HuH-7.5 (cell line): ENCODE results near the gene MT1G.
"Not testable (repeated sequence)": the region's sequence is repeated elsewhere in the genome, so short reads cannot be mapped to it uniquely, and the experiment has no call there.

Source experiments
- DNase-seq: peaks from one replicate; pipeline ENCODE4 v3.0.0; 2011; ENCODE audit warnings: low spot score

MT1G gene

DNA sequence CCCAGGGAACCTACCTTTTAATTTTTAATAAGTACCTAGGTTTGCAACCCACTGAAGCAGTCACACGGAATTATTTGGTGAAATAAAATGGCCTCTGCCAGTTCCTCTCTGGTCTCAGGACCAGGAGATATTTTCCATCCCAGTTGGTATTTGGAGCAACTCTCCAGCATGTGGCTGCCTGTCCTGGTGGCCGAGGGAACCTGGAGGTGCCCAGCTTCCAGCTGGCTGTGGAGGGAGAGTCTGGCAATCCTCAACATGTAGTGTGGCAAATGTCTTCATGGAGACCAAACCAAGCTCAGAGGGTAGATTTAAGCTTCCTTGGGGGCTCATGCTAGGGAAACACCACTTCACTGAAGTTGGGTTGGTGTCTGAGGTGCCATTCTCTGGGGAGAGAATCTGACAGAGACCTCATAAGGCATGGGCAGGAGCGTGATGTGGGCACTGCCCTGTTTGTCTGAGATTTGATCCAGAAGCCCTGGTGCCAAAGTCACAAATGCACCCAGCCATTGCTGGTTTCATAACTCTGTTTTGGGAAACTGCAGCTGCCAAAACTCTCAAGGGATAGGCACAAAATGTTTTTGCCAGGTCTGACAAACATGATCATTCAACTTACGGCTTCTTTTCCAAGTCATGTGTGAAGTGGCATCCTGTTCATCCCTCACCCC lies 17.2 kb upstream of the MT1G start:
- DNase-seq = no peak

DNA sequence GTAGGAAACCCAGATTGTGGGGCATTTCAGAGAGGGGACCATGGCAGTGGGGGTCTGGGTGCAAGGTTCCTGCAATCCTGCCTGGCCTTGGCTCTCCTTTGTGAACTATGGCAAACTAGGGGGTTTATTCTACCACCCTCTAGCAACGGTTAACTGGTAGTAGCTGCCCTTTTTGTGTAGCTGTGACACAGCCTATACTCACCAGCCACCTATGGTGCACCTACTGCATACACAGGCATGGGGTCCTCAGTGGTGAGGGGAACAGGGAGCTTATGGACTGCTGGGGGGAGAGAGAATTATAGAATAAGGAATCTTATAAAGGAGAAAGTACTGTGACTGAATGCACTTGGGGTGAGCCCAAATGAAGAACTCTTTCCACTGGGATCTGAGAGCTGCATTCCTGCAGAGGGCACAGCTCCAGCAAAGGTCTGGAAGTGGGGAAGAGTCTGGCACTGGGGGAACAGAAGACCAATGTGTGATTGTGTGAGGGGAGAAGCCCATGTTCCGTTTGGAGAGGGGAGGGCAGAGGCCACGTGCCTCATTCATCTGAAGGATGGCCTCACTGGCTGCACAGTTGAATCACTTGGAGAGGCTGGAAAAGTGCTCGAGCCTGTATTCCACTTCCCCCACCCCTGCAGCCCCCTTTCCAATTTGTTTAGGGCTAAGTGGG lies 16.5 kb upstream of the MT1G start:
- no peak for DNase-seq

DNA sequence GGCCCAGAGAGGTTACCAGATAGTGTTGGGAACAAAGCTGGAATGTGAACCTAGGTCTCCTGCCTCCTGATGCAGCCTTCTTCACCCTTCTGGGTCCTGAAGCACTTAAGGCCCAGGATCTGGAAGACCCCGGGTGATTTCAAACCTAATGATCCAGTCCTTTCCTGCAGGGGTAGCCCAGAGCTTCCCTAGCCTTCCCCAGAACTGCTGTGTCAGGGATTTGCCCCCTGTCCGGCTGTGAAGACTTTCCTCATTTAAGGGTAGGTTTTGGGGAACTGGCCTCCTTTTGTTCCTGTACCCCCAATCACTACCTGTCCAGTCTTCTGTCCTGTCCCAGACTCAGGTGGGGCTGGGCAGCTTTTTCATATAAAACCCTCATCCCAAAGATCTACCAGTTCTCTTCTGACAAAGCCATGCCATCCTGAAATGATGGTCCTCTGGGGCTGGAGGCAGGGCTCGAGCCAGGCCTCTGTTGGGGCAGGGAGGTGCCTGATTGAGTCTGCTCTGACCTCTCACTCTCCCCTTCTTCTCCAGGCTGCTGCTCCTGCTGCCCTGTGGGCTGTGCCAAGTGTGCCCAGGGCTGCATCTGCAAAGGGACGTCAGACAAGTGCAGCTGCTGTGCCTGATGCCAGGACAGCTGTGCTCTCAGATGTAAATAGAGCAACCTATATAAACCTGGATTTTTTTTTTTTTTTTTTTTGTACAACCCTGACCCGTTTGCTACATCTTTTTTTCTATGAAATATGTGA lies 15.7 kb upstream of the MT1G start:
- DNase-seq = no peak

DNA sequence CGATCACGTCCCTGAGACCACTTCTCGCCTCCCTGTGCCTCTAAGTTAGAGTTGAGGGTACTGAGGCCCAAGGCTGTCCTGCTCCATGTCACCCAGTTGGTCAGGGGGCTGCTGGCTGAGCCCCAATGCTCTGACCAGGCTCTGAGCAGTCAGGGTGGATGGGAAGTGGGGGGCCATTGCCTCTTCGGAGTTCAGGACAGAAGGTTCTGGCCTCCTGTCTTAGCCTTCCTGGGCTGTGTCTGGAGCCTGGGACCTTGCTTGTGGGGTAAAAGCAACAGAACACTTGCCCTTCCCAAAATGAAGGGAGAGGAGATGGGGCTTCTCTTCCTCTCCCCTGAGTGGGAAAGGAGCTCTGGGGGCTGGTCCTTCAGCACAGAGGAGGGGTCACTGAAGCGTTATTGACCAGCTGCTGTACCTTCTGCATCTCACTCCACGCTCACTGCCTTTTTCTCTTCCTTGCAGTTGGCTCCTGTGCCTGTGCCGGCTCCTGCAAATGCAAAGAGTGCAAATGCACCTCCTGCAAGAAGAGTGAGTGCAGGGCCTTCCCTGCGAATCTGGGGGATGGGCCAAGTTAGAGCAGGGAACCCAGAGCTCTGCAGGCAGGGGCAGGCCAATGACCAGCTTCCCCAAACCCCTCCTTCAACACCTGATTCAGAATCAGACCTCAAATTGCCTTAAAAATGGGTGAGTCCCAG lies 15.0 kb upstream of the MT1G start:
- DNase-seq = no peak

DNA sequence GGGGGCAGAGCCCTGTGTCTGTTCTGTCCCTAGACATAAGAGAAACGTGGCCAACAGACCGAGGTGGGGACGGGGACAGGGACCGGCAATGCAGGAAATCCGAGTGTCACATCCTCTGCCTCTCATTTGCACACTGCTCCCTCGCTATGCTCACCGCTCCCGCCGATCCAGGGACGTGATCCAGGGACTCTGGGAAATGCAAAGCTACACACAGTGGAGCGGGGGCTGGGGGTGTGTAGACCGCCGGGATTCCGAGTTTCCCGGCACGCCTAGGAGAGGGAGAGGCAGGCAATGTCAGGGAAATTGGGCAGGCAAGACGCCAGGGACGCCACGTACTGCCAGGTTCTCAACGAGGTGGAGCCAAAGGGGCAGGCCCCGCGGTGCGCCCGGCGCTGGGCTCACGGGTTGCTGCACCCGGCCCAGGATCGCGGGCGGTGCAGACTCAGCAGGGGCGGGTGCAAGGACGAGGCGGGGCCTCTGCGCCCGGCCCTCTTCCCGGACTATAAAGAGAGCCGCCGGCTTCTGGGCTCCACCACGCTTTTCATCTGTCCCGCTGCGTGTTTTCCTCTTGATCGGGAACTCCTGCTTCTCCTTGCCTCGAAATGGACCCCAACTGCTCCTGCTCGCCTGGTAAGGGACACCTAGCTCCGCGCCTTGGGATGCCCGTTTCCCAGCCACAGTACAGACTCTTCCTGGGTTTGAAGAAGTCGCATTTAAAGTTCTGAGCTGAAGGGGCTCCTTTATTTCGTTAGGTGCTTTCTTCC lies 14.3 kb upstream of the MT1G start, which contains the start of gene MT1X:
TSS of gene MT1X (plus strand) at position 532 of the 764 bp plus-strand sequence. CDS start at position 603, 71 bp downstream.
- DNase-seq = peak; percentile 72

DNA sequence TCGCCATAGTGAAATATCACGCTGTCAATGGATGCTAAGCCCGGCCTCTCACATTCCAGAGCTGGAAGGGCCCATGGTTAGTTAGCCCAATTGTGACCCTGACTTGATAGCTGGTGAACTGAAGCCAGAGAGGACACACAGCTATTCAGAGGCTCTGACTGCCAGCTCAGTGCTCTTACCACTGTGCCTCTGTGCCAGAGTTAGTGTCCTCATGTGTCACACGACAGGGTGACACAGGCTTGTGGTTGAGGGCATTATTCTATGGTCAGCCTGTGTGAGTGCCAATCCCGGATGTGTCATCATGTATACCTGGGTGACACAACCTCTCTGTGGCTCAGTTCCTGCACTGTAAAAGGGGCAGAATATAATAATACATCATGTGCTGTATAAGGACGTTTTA lies 12.0 kb upstream of the MT1G start:
- DNase-seq = no peak

DNA sequence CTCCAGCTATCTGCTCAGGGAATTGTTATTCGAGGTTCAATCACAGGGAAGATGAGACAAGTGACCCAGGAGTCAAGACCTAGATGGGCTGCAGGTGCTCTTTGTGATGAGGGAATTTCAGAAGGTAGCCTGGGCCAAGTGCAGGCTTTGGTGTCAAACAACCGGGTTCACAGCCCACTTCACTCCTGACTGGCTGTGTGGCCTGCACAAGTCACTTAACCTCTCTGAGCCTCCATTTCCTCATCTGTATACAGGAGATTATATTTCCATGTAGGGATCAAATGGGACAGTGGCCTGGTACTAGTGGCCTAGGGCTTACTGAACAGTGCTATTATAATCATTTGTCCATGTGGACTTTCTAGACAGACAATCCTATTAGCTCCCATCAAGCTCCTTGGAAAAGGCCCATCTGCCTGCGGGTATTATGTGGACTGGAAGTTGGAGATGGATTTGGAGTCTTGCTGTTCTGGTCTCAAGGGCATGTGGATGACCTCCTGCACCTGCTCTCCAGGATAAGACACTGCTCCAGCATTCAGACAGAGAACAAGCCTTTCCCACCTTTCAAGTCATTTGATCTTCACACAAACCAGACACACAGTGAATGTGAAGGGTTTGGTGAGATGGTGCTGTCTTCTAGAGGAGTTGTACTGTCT lies 11.3 kb upstream of the MT1G start:
- no peak for DNase-seq

DNA sequence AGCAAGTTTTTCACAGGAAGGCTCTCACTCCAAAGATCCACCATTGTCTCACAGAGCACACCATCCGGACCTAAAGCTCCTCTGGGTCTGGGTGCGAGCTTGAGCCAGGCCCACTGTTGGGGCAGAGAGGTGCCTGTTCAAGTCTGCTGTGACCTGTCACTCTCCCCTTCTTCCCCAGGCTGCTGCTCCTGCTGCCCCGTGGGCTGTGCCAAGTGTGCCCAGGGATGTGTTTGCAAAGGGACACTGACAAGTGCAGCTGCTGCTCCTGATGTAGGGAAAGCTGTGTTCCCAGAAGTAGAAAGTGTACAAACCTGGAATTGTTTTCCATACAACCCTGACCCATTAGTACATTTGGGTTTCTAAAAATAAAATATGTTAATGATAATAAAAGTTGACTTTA lies 9.6 kb upstream of the MT1G start:
- DNase-seq = no peak

DNA sequence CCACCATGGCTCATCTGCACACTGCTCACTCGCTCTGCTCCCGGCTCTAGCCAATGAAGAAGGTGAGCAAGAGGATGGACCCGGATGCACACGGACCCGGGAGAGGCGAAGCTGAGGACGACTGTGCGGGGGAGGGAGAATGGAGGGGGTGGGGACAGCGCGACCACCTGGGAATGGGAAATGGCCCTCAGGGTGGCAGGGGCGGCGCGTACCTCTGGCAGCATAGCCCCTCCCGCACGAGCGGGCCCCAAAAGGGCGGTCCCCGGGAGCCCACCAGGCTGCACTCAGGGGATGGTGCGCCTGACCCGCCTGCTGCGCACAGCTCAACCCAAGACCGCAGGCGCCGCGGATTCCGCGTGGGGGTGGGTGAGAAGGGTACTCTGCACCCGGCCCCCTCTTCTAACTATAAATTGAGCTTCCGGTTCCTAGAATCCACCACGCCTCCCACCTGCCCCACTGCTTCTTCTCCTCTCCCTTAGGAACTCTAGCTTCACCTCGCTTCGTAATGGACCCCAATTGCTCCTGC lies 7.9 kb upstream of the MT1G start:
- no peak for DNase-seq

DNA sequence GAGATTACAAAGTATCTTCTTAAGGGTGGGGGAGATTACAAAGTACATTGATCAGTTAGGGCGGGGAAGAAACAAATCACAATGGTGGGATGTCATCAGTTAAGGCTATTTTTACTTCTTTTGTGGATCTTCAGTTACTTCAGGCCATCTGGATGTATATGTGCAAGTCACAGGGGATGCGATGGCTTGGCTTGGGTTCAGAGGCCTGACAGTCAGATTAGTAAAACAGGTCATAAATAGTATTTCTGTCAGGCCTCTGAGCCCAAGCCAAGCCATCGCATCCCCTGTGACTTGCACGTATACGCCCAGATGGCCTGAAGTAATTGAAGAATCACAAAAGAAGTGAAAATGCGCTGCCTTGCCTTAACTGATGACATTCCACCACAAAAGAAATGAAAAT lies 6.7 kb upstream of the MT1G start:
- DNase-seq = not testable (repeated sequence)

DNA sequence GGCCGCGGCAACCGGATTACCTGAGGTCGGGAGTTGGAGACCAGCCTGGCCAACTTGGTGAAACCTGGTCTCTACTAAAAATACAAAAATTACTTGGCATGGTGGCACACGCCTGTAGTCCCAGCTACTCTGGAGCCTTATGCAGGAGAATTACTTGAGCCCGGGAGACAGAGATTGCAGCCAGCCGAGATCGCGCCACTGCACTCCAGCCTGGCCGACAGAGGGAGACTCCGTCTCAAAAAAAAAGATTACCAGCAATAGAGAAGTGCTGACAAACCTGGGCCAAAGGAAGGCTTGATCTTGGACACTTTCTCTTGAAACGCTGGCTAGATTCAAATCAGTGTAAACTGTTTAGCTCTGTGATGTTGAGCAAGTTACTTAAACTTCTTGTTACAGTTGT lies 6.1 kb upstream of the MT1G start:
- DNase-seq = no peak

DNA sequence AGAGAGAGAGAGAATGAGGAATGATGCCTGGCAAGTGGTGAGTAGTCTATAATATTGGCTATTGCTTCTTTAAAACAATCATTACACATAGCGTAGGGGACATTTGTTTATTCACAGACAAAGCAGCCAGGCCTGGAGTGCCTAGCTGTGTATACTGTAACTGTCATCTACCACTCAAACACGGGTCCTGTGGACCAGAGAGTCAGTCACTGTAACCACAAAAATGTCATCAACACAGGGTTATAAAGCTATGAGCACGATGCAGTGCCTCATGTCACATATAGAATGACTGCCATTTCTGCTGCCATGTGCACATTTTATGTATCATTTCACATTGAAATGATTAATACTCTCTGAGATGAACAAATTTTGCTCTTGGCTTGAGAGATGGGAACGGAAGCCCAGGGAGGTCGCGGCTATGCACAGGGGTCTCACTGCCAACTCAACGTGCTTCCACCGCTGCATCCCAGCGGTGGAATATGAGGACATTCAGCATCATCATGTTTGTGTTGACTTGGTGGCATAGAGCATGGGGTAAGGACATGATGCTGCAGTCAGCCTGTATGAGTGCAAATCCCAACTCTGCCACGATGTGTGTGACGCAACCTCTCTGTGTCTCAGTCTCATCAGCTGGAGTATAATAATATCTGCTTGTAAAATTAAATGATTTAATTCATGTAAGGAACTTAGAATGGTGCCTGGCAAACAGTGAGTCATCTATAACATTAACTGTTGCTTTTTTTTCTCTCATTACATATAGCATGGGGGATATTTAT lies 5.1 kb upstream of the MT1G start:
- DNase-seq = no peak

DNA sequence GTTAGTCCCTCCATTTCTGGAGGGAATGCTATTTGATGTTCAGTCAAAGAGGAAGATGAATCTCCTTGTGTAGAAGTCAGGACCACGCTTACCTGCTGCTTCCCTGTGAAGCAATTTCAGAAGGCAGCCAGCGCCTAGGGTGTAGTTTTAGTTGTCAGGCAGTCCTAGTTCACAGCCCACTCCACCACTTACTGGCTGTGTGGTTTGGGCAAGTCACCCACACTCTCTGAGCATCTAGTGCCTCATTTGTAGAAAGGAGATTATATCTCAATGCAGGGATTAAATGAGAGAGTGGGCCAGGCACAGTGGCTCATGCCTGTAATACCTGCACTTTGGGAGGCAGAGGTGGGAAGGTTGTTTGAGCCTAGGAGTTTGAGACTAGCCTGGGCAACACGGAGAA lies 4.3 kb upstream of the MT1G start:
- DNase-seq = not testable (repeated sequence)

DNA sequence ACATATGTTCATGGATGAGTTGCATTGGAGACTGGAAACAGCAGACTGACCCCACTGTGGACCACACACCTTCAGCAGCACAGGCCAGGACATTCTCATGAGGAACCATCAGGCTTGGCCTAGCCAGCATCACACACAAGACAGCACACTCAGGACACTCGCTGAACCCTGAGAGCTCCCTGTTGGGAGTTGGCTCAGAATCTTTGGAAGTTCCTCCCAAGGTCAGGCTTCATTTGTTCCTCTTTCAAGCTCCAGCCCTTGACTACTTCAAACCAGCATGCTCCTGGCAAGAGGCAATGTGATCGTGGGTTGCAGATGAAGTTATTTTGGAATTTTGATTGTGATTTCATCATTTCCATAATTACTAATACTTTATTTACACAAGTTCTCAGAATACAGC lies 3.8 kb upstream of the MT1G start:
- not testable (repeated sequence) for DNase-seq

DNA sequence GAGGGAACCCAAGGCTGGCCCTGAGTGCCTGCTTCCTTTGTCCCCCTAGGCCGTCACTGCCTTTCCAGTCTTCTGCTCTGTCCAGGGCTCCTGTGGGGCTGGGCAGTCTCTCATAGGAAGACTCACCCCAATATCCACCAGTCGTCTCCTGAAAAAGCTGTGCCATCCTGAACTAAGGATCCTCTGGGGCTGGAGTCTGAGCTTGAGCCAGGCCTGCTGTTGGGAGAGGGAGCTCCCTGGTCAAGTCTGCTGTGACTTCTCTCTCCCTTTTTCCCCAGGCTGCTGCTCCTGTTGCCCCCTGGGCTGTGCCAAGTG lies 2.7 kb upstream of the MT1G start:
- no peak for DNase-seq

DNA sequence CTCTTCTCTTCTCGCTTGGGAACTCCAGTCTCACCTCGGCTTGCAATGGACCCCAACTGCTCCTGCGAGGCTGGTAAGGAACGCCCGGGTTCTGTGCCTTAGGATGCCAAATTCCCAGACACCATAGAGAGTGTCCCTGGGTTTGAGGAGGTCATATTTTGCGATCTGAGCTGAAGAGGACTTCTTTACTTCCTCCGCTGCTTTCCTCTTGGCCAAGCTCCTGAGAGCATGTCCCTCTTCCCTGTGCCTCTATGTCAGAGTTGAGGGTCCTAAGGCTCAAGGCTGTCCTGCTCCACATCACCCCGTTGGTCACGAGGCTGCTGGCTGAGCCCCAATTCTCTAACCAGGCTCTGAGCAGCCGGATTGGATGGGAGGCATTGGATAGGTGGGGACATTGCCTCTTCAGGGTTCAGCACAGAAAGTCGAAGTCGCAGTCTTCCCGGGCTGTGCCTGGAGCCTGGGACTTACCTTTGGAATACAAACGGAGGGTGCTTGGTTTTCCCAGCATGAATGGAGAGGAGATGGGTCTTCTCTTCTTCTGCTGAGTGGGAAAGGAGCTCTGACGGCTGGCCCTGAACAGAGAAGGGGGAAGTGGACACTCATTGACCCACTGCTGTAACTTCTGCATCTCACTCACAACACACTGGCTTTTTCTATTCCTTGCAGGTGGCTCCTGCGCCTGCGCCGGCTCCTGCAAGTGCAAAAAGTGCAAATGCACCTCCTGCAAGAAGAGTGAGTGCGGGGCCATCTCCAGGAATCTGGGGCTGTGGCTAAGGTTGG lies 2.2 kb upstream of the MT1G start:
- DNase-seq = no peak

DNA sequence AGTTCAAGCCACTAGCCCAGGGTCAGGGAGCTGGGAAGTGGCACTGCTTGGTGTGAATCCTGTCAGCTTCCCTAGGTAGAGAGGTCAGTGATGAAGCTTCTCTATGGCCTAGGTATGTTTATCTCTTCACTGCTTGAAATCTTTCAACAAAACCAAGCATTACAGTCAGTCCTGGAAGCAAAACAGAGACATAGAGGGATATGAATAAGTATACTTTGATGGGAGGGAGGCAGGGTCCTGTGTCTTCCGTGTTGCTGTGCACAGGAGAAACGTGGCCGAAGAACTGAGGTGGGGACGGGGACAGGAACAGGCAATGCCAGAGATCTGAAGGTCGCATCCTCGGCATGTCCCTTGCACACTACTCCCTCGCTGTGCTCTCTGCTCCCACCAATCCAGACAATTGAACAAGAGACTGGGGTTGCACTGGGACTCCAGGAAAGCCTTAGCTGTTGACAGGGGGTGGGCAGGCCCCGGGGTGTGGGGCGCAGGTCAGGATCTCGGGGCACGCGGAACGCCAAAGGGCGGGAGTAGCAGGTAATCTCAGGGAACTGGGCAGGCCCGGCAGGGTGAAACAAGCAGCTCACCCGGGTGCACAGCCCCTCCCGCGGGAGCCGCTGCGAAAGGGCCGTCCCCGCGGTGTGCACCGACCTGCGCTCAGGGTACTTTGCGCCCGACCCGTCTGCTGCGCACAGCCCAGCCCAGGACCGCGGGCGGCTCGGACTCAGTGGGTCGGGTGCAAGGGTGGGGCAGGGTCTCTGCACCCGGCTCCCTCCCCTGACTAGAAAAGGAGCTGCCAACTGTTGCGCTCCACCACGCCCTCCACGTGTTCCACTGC lies 1.4 kb upstream of the MT1G start, which contains the start of gene MT1H:
TSS of gene MT1H (plus strand) at position 810 of the 835 bp plus-strand sequence. CDS start 71 bp downstream, outside the sequence.
- no peak for DNase-seq
